Endodermal cell (in vitro differentiated cells): ENCODE data around the gene PTPRN2. TPM values are rescaled to one million over a fixed set of nuclear protein-coding genes. Genes with fewer than 3 reads are reported as not detected.

Experiments
- DNase-seq: peaks from one replicate; pipeline ENCODE4 v3.0.0-alpha.2; 2017
- H3K27ac ChIP-seq: 2 replicates; pipeline ENCODE4 v1.5.1; 2013; ENCODE audit warnings: mild to moderate bottlenecking, low read depth, low read length, moderate library complexity
- H3K27me3 ChIP-seq: 2 replicates; pipeline ENCODE4 v1.6.1; 2013; ENCODE audit warnings: mild to moderate bottlenecking, low read length, moderate library complexity; ENCODE audit not compliant: insufficient read depth, control insufficient read depth, poor library complexity, severe bottlenecking
- H3K36me3 ChIP-seq: 2 replicates; pipeline ENCODE4 v1.7.0; 2013; ENCODE audit warnings: mild to moderate bottlenecking, low read length, moderate library complexity; ENCODE audit not compliant: control insufficient read depth, insufficient read depth
- H3K4me1 ChIP-seq: one replicate; pipeline ENCODE4 v1.7.0; 2013; ENCODE audit warnings: low read length; ENCODE audit not compliant: control insufficient read depth, insufficient read depth
- H3K4me3 ChIP-seq: 2 replicates; pipeline ENCODE4 v1.5.1; 2013; ENCODE audit warnings: mild to moderate bottlenecking, low read length, moderate library complexity
- H3K9ac ChIP-seq: 2 replicates; pipeline ENCODE4 v1.6.1; 2013; ENCODE audit warnings: mild to moderate bottlenecking, low read length, moderate library complexity; ENCODE audit not compliant: poor library complexity, severe bottlenecking; ENCODE audit errors: extremely low read depth
- H3K9me3 ChIP-seq: 2 replicates; pipeline ENCODE4 v1.6.1; 2013; ENCODE audit warnings: mild to moderate bottlenecking, low read length, moderate library complexity; ENCODE audit not compliant: control insufficient read depth
- H3K27ac Mint-ChIP-seq: 2 replicates; pipeline ENCODE4 v1.8.0; 2020; ENCODE audit warnings: mixed read lengths
- H3K27me3 Mint-ChIP-seq: 2 replicates; pipeline ENCODE4 v1.8.0; 2021; ENCODE audit warnings: mild to moderate bottlenecking, mixed read lengths; ENCODE audit not compliant: insufficient read depth
- H3K36me3 Mint-ChIP-seq: 2 replicates; pipeline ENCODE4 v1.8.0; 2020; ENCODE audit warnings: low read depth, mixed read lengths
- H3K4me1 Mint-ChIP-seq: 2 replicates; pipeline ENCODE4 v1.8.0; 2020; ENCODE audit warnings: mixed read lengths
- H3K4me3 Mint-ChIP-seq: 2 replicates; pipeline ENCODE4 v1.8.0; 2020; ENCODE audit warnings: mild to moderate bottlenecking, moderate library complexity, mixed read lengths
- H3K9me3 Mint-ChIP-seq: 2 replicates; pipeline ENCODE4 v1.8.0; 2020; ENCODE audit warnings: mild to moderate bottlenecking, mixed read lengths
- CTCF ChIP-seq: fragments of 200-600 bp; sonication (generic); conservative IDR thresholded peaks from 2 replicates; pipeline ENCODE4 v1.5.0; 2021; ENCODE audit warnings: antibody characterized with exemption, mild to moderate bottlenecking
- WGBS, 2 experiments: methylation state at CpG; one replicate each; pipeline versions ENCODE4 v1.1.5 to v1.1.7; 2013; ENCODE audit warnings: missing lambda C conversion rate in 2 of 2, mixed read lengths in 1 of 2; ENCODE audit not compliant: insufficient coverage in 1 of 2, insufficient read length in 1 of 2; 5-methylcytosine and 5-hydroxymethylcytosine counted together
- total RNA-seq, 2 donors: library from RNA; stranded (reverse); fragmentation: NEBNext Ultra II Directional in 1 of 2; extraction: Animal tissue kit (Norgen Biotek cat#: 25700) in 1 of 2; gene quantifications; 2 replicates in 1 of 2; 3 replicates in 1 of 2; pipeline ENCODE4 v1.2.1, GENCODE V29; 2021

Gene PTPRN2
- total RNA-seq, 2 donors from 2014 or later: 0.69 to 1.2 TPM

- no peaks in the 10 kb centered on the region for H3K36me3 ChIP-seq
- H3K4me1 ChIP-seq: no peaks in the 10 kb centered on the region
- no peak for TF ChIP-seq CTCF
- no peak overlapping the region for H3K27ac ChIP-seq
- H3K9me3 Mint-ChIP-seq: peaks cover 23% of the 10 kb centered on the region
- H3K4me1 Mint-ChIP-seq: no peaks in the 10 kb centered on the region
- H3K27me3 Mint-ChIP-seq: no peaks in the 10 kb centered on the region
- H3K4me3 Mint-ChIP-seq: no peak overlapping the region
- DNase-seq: no peak
- no peaks in the 10 kb centered on the region for H3K27me3 ChIP-seq
- peaks cover 2% of the 10 kb centered on the region for H3K36me3 Mint-ChIP-seq
- no peak overlapping the region for H3K9ac ChIP-seq
- H3K4me3 ChIP-seq: no peak overlapping the region
- WGBS, 2 experiments: 83 to 84% methylated on average over 2 to 4 of the region's 4 CpGs
- peaks cover 80% of the 10 kb centered on the region for H3K9me3 ChIP-seq
- H3K27ac Mint-ChIP-seq: no peak overlapping the region
These were observed 521.5 kb downstream of the PTPRN2 start for GRCh38 chr7:158066085-158066484.

- no peaks in the 10 kb centered on the region for H3K27me3 Mint-ChIP-seq
- Histone ChIP-seq H3K4me1 (no peaks in the 10 kb centered on the region), H3K9ac (no peak overlapping the region), H3K36me3 (no peaks in the 10 kb centered on the region), H3K27ac (no peak overlapping the region), H3K27me3 (no peaks in the 10 kb centered on the region), H3K9me3 (peaks cover 87% of the 10 kb centered on the region), H3K4me3 (no peak overlapping the region)
- no peak overlapping the region for H3K27ac Mint-ChIP-seq
- no peak overlapping the region for H3K4me3 Mint-ChIP-seq
- peaks cover 23% of the 10 kb centered on the region for H3K9me3 Mint-ChIP-seq
- 83 to 86% methylated on average over 11 of the region's 12 CpGs for WGBS, 2 experiments
- no peaks in the 10 kb centered on the region for H3K4me1 Mint-ChIP-seq
- TF ChIP-seq CTCF: no peak
- DNase-seq: no peak
- H3K36me3 Mint-ChIP-seq: peaks cover 2% of the 10 kb centered on the region
These were observed 522.3 kb downstream of the PTPRN2 start for GRCh38 chr7:158065340-158065739.

GRCh38 chr7:158064631-158065030 lies 523.0 kb downstream of the PTPRN2 start:
- Histone ChIP-seq H3K9me3 (peaks cover 82% of the 10 kb centered on the region), H3K4me3 (no peak overlapping the region), H3K36me3 (no peaks in the 10 kb centered on the region), H3K27me3 (no peaks in the 10 kb centered on the region), H3K27ac (no peak overlapping the region), H3K4me1 (no peaks in the 10 kb centered on the region), H3K9ac (no peak overlapping the region)
- Mint-ChIP-seq H3K4me1 (no peaks in the 10 kb centered on the region), H3K27me3 (no peaks in the 10 kb centered on the region), H3K36me3 (no peaks in the 10 kb centered on the region), H3K9me3 (peaks cover 17% of the 10 kb centered on the region), H3K27ac (no peak overlapping the region), H3K4me3 (no peak overlapping the region)
- TF ChIP-seq CTCF: no peak
- 85 to 100% methylated on average over 2 to 4 of the region's 4 CpGs for WGBS, 2 experiments
- no peak for DNase-seq
